HepG2 (cell line): ENCODE results near the gene THOP1.

ENCODE experiments used
- HNRNPH1 ChIP-seq: fragments of 200-400 bp; formaldehyde crosslinking; optimal IDR thresholded peaks from 2 replicates; pipeline ENCODE3; 2017; ENCODE audit warnings: mild to moderate bottlenecking, low read depth, low read length
- KDM1A ChIP-seq: IDR thresholded peaks from 2 replicates; pipeline ENCODE4 v1.6.1; 2016; ENCODE audit warnings: missing compliant biosample characterization
- POLR2A ChIP-seq, 2 experiments: IDR thresholded peaks; 2 replicates each; pipeline ENCODE4 v1.6.1; 2011; ENCODE audit warnings: low read depth in 2 of 2, low read length in 2 of 2, mild to moderate bottlenecking in 1 of 2, moderate library complexity in 1 of 2; ENCODE audit not compliant: insufficient read depth in 1 of 2
- SMC3 ChIP-seq: IDR thresholded peaks from 2 replicates; pipeline ENCODE4 v1.6.1; 2011; ENCODE audit warnings: low read length, improper control_type of control experiment
- SRF ChIP-seq: IDR thresholded peaks from 2 replicates; pipeline ENCODE4 v1.6.1; 2011; ENCODE audit warnings: mild to moderate bottlenecking, low read depth, low read length, moderate library complexity
- ZNF136 ChIP-seq: sonication (generic); formaldehyde crosslinking; IDR thresholded peaks from 2 replicates; pipeline ENCODE4 v1.8.1; 2022; ENCODE audit warnings: low read depth, mild to moderate bottlenecking, moderate library complexity, missing genetic modification reagents
- ZNF780A ChIP-seq: sonication (generic); formaldehyde crosslinking; IDR thresholded peaks from 2 replicates; pipeline ENCODE4 v1.8.0; 2022; ENCODE audit warnings: mild to moderate bottlenecking, missing genetic modification reagents, moderate library complexity
- TF ChIP-seq, protein P1 (sequence below): sonication (generic); formaldehyde crosslinking; IDR thresholded peaks from 2 replicates; pipeline ENCODE4 v1.5.0; 2020; ENCODE audit warnings: mild to moderate bottlenecking, missing genetic modification reagents, moderate library complexity

DNA sequence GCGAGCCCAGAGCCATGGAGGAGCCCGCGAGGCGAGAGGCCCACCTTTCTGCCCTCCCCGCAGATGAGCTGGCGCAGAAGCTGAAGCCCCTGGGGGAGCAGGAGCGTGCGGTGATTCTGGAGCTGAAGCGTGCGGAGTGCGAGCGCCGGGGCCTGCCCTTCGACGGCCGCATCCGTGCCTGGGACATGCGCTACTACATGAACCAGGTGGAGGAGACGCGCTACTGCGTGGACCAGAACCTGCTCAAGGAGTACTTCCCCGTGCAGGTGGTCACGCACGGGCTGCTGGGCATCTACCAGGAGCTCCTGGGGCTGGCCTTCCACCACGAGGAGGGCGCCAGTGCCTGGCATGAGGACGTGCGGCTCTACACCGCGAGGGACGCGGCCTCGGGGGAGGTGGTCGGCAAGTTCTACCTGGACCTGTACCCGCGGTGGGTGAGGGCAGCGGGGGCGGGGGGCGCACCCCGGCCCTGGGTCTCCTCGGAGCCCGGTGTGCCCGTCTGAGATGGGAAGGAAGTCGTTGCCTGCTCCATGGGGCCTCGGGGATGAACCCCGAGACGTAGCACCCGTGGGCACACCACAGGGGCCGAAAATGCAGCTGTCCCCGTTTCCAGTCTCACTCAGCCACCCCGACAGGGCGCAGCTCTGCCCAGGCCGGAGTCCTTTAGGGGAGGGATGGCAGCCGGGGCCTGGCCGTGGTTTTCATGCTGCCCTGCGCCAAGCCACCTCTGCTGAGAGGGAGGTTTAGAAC lies 22.3 kb downstream of the THOP1 start:
- TF ChIP-seq SRF (no peak), KDM1A (no peak), SMC3 (no peak), HNRNPH1 (no peak), ZNF136 (CRISPR knock-in tag) (no peak), POLR2A (IDR thresholded peaks at IDR 0.05; ENCODE audit: insufficient read depth in 1 of 2, low read depth in 2 of 2, low read length in 2 of 2) (no peak), ZNF780A (no peak)
- TF ChIP-seq, protein P1, sequence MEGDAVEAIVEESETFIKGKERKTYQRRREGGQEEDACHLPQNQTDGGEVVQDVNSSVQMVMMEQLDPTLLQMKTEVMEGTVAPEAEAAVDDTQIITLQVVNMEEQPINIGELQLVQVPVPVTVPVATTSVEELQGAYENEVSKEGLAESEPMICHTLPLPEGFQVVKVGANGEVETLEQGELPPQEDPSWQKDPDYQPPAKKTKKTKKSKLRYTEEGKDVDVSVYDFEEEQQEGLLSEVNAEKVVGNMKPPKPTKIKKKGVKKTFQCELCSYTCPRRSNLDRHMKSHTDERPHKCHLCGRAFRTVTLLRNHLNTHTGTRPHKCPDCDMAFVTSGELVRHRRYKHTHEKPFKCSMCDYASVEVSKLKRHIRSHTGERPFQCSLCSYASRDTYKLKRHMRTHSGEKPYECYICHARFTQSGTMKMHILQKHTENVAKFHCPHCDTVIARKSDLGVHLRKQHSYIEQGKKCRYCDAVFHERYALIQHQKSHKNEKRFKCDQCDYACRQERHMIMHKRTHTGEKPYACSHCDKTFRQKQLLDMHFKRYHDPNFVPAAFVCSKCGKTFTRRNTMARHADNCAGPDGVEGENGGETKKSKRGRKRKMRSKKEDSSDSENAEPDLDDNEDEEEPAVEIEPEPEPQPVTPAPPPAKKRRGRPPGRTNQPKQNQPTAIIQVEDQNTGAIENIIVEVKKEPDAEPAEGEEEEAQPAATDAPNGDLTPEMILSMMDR: no peak
